Spinal cord (tissue), 10 donors: ENCODE results near the gene SUPT3H. TPM values are rescaled to one million over a fixed set of nuclear protein-coding genes. Genes with fewer than 3 reads are reported as not detected.
A peak's percentile ranks its signal among the peaks of the same experiment; 100 is the strongest.

Source experiments
- DNase-seq, 6 donors: peaks; one replicate each; pipeline versions ENCODE4 v3.0.0 to v3.0.0-alpha.2; 2013 to 2015; ENCODE audit warnings: low spot score in 6 of 6, low read depth in 4 of 6
- H3K27ac ChIP-seq: one replicate; pipeline ENCODE4 v1.5.1; 2013; ENCODE audit warnings: low read depth, low read length, control low read depth
- H3K27me3 ChIP-seq: one replicate; pipeline ENCODE4 v1.6.1; 2013; ENCODE audit warnings: low read length; ENCODE audit not compliant: control insufficient read depth, insufficient read depth
- H3K36me3 ChIP-seq: one replicate; pipeline ENCODE4 v1.6.1; 2013; ENCODE audit warnings: low read length; ENCODE audit not compliant: control insufficient read depth, insufficient read depth
- H3K4me1 ChIP-seq: one replicate; pipeline ENCODE4 v1.6.1; 2013; ENCODE audit warnings: low read length; ENCODE audit not compliant: control insufficient read depth, insufficient read depth
- H3K4me3 ChIP-seq: one replicate; pipeline ENCODE4 v1.5.1; 2013; ENCODE audit warnings: low read depth, low read length, control low read depth
- H3K9me3 ChIP-seq: one replicate; pipeline ENCODE4 v1.6.1; 2013; ENCODE audit warnings: low read length; ENCODE audit not compliant: control insufficient read depth, insufficient read depth
- WGBS: methylation state at CpG from one replicate; pipeline ENCODE4 v1.1.5; 2013; ENCODE audit warnings: missing lambda C conversion rate; ENCODE audit not compliant: insufficient coverage; 5-methylcytosine and 5-hydroxymethylcytosine counted together
- polyA plus RNA-seq, 2 donors: library from polyadenylated mRNA; unstranded; fragments of 120-200 nt; gene quantifications; one replicate each; pipeline ENCODE4 v1.2.1, GENCODE V29; 2013; ENCODE audit not compliant: insufficient read length in 2 of 2
- total RNA-seq, 2 donors: library from RNA; depleted of rRNA in 1 of 2; stranded (reverse); fragments of 120-200 nt in 1 of 2; fragments of >200 nt in 1 of 2; gene quantifications; one replicate each; pipeline versions ENCODE4 v1.2.3 to v1.2.4, GENCODE V29; 2013 to 2014
- donor health status: healthy.

SUPT3H gene
- total and polyA plus RNA-seq, 4 donors, result 12.2 to 27.7 (median 18.2) TPM

GRCh38 chr6:44951253-44951747, 426.4 kb downstream of the SUPT3H start:
- Histone ChIP-seq H3K4me3 (no peak overlapping the region), H3K27ac (no peak overlapping the region), H3K27me3 (no peaks in the 10 kb centered on the region), H3K9me3 (peaks cover 7% of the 10 kb centered on the region), H3K36me3 (peaks cover 2% of the 10 kb centered on the region), H3K4me1 (no peaks in the 10 kb centered on the region)
- peak in 2 of 6 donors; percentile 25 to 31 for DNase-seq
- no CpG with 5 or more reads among the region's 2 CpGs for WGBS

GRCh38 chr6:44949596-44950201, 428.0 kb downstream of the SUPT3H start:
- no peak for DNase-seq
- no peaks in the 10 kb centered on the region for H3K27me3 ChIP-seq
- no peaks in the 10 kb centered on the region for H3K4me1 ChIP-seq
- peaks cover 13% of the 10 kb centered on the region for H3K9me3 ChIP-seq
- H3K36me3 ChIP-seq, result no peaks in the 10 kb centered on the region
- H3K4me3 ChIP-seq, result no peak overlapping the region
- no peak overlapping the region for H3K27ac ChIP-seq

GRCh38 chr6:44943541-44943940, 434.2 kb downstream of the SUPT3H start:
- Histone ChIP-seq H3K9me3 (peaks cover 7% of the 10 kb centered on the region), H3K4me1 (no peaks in the 10 kb centered on the region), H3K27me3 (no peaks in the 10 kb centered on the region), H3K27ac (no peak overlapping the region), H3K4me3 (no peak overlapping the region), H3K36me3 (no peaks in the 10 kb centered on the region)
- DNase-seq, result no peak
- WGBS, result no CpG with 5 or more reads among the region's 3 CpGs

GRCh38 chr6:44942798-44943197, 434.9 kb downstream of the SUPT3H start:
- H3K4me1 ChIP-seq, result no peaks in the 10 kb centered on the region
- peaks cover 7% of the 10 kb centered on the region for H3K9me3 ChIP-seq
- DNase-seq, result no peak
- H3K27me3 ChIP-seq, result no peaks in the 10 kb centered on the region
- H3K36me3 ChIP-seq, result no peaks in the 10 kb centered on the region
- H3K4me3 ChIP-seq, result no peak overlapping the region
- H3K27ac ChIP-seq, result no peak overlapping the region
- no CpG with 5 or more reads among the region's 1 CpG for WGBS

- Histone ChIP-seq H3K36me3 (no peaks in the 10 kb centered on the region), H3K4me1 (no peaks in the 10 kb centered on the region), H3K27me3 (no peaks in the 10 kb centered on the region), H3K4me3 (no peak overlapping the region), H3K9me3 (peaks cover 7% of the 10 kb centered on the region), H3K27ac (no peak overlapping the region)
- 98% methylated on average over 4 of the region's 6 CpGs for WGBS
- no peak for DNase-seq
Observed at GRCh38 chr6:44942201-44942600, 435.5 kb downstream of the SUPT3H start.

- Histone ChIP-seq H3K9me3 (no peaks in the 10 kb centered on the region), H3K27me3 (no peaks in the 10 kb centered on the region), H3K4me1 (no peaks in the 10 kb centered on the region), H3K36me3 (no peaks in the 10 kb centered on the region), H3K27ac (no peak overlapping the region), H3K4me3 (no peak overlapping the region)
- WGBS, result no CpG with 5 or more reads among the region's 1 CpG
- no peak for DNase-seq
Observed at GRCh38 chr6:44940367-44940766, 437.4 kb downstream of the SUPT3H start.

- no CpG with 5 or more reads among the region's 2 CpGs for WGBS
- H3K27me3 ChIP-seq, result no peaks in the 10 kb centered on the region
- H3K9me3 ChIP-seq, result no peaks in the 10 kb centered on the region
- no peak overlapping the region for H3K4me3 ChIP-seq
- DNase-seq, result no peak
- H3K4me1 ChIP-seq, result no peaks in the 10 kb centered on the region
- no peaks in the 10 kb centered on the region for H3K36me3 ChIP-seq
- no peak overlapping the region for H3K27ac ChIP-seq
Observed at GRCh38 chr6:44935693-44936300, 441.9 kb downstream of the SUPT3H start.

- Histone ChIP-seq H3K36me3 (no peaks in the 10 kb centered on the region), H3K27me3 (no peaks in the 10 kb centered on the region), H3K4me1 (no peaks in the 10 kb centered on the region), H3K9me3 (no peaks in the 10 kb centered on the region), H3K27ac (no peak overlapping the region), H3K4me3 (no peak overlapping the region)
- no peak for DNase-seq
- 100% methylated on average over 2 of the region's 4 CpGs for WGBS
Observed at GRCh38 chr6:44933108-44933507, 444.6 kb downstream of the SUPT3H start.

- peak in 1 of 6 donors; percentile 13 for DNase-seq
- Histone ChIP-seq H3K27me3 (no peaks in the 10 kb centered on the region), H3K4me1 (no peaks in the 10 kb centered on the region), H3K9me3 (no peaks in the 10 kb centered on the region), H3K27ac (no peak overlapping the region), H3K4me3 (no peak overlapping the region), H3K36me3 (no peaks in the 10 kb centered on the region)
- no CpG with 5 or more reads among the region's 7 CpGs for WGBS
Observed at GRCh38 chr6:44932651-44933091, 445.1 kb downstream of the SUPT3H start.

- H3K27me3 ChIP-seq, result no peaks in the 10 kb centered on the region
- H3K9me3 ChIP-seq, result no peaks in the 10 kb centered on the region
- H3K27ac ChIP-seq, result no peak overlapping the region
- no peaks in the 10 kb centered on the region for H3K4me1 ChIP-seq
- no peak overlapping the region for H3K4me3 ChIP-seq
- DNase-seq, result no peak
- H3K36me3 ChIP-seq, result no peaks in the 10 kb centered on the region
Observed at GRCh38 chr6:44931385-44931784, 446.3 kb downstream of the SUPT3H start.
